NCI-H2107 (cell line): ENCODE measurements around the gene SERGEF.

Source experiments
- DNase-seq: peaks from one replicate; lab custom pipeline; 2025; lab: John Stamatoyannopoulos, UW

The SERGEF gene

GRCh38 chr11:17952487-17952886, 60.4 kb downstream of the SERGEF start:
- DNase-seq, result no peak

- DNase-seq, result no peak
Measured at GRCh38 chr11:17951685-17952388, 61.0 kb downstream of the SERGEF start.

- DNase-seq, result no peak
Measured at GRCh38 chr11:17950644-17951043, 62.2 kb downstream of the SERGEF start.

GRCh38 chr11:17948296-17948695, 64.6 kb downstream of the SERGEF start:
- no peak for DNase-seq

GRCh38 chr11:17939542-17939941, 73.3 kb downstream of the SERGEF start:
- no peak for DNase-seq

- no peak for DNase-seq
Measured at GRCh38 chr11:17936790-17937189, 76.1 kb downstream of the SERGEF start.

- DNase-seq, result no peak
Measured at GRCh38 chr11:17934194-17934593, 78.7 kb downstream of the SERGEF start.

GRCh38 chr11:17933708-17934107, 79.1 kb downstream of the SERGEF start:
- no peak for DNase-seq

- DNase-seq, result no peak
Measured at GRCh38 chr11:17932472-17932871, 80.4 kb downstream of the SERGEF start.

- DNase-seq, result no peak
Measured at GRCh38 chr11:17931595-17931994, 81.3 kb downstream of the SERGEF start.

GRCh38 chr11:17930544-17931125, 82.2 kb downstream of the SERGEF start:
- DNase-seq, result no peak

- DNase-seq, result no peak
Measured at GRCh38 chr11:17929171-17929570, 83.7 kb downstream of the SERGEF start.

GRCh38 chr11:17927681-17928343, 85.0 kb downstream of the SERGEF start:
- no peak for DNase-seq

GRCh38 chr11:17927041-17927440, 85.8 kb downstream of the SERGEF start:
- DNase-seq, result no peak

GRCh38 chr11:17924713-17925112, 88.1 kb downstream of the SERGEF start:
- no peak for DNase-seq

- no peak for DNase-seq
Measured at GRCh38 chr11:17923217-17923616, 89.6 kb downstream of the SERGEF start.

GRCh38 chr11:17922416-17922788, 90.4 kb downstream of the SERGEF start:
- no peak for DNase-seq

- DNase-seq, result no peak
Measured at GRCh38 chr11:17921659-17922415, 91.0 kb downstream of the SERGEF start.

GRCh38 chr11:17918049-17918605, 94.7 kb downstream of the SERGEF start:
- DNase-seq, result no peak

GRCh38 chr11:17917556-17917955, 95.3 kb downstream of the SERGEF start:
- no peak for DNase-seq

- DNase-seq, result no peak
Measured at GRCh38 chr11:17915500-17916143, 97.2 kb downstream of the SERGEF start.

GRCh38 chr11:17914957-17915356, 97.9 kb downstream of the SERGEF start:
- DNase-seq, result no peak
